K562 (cell line): ENCODE measurements around the gene NR6A1. TPM values are rescaled to one million over a fixed set of nuclear protein-coding genes. Genes with fewer than 3 reads are reported as not detected.

Experiments used
- ATAC-seq: fragments of 200-7000 bp; cut with Tn5 transposase; 3 replicates; pipeline ENCODE4 v1.9.1; 2020; ENCODE audit warnings: moderate library complexity
- BruUV-seq: library from RNA; stranded (reverse); fragments of 400-500 nt; replicated peaks from 2 replicates; lab custom pipeline; 2021; lab: Mats Ljungman, UMichigan
- CTCF ChIA-PET: fragments of 300-600 bp; formaldehyde crosslinking; extraction: SDS; loops from one replicate; lab custom pipeline; 2021; ENCODE audit warnings: low intra/inter-chr PET ratio; lab: Yijun Ruan, JAX
- POLR2A ChIA-PET: fragments of 300-600, 350-650 bp; sonication (Branson Sonifier 250); formaldehyde crosslinking; extraction: SDS; loops from one replicate; lab custom pipeline; 2021; ENCODE audit warnings: antibody characterized with exemption, inconsistent platforms; lab: Yijun Ruan, JAX
- DNase-seq, 4 experiments: peaks; one replicate each; pipeline versions ENCODE4 v3.0.0 to v3.0.0-alpha.2; 2011 to 2018; ENCODE audit warnings: low spot score in 3 of 4, mixed read lengths in 3 of 4; ENCODE audit errors: extremely low read depth in 1 of 4
- FAIRE-seq: peaks from 2 replicates; lab custom pipeline; 2011; peaks lifted over from hg19 to GRCh38; lab: Jason Lieb, UNC
- H2AFZ ChIP-seq: 2 replicates; pipeline ENCODE4 v1.6.0; 2011; ENCODE audit warnings: low read depth, low read length, control low read depth, inconsistent platforms
- H3K27ac ChIP-seq: fragments of 200-600 bp; 3 replicates; pipeline ENCODE4 v1.8.0; 2011; ENCODE audit warnings: low read depth, mild to moderate bottlenecking, control low read depth, inconsistent platforms, low read length, moderate library complexity, mixed read lengths; ENCODE audit errors: extremely low read depth
- H3K27me3 ChIP-seq, 2 experiments: fragments of 300-600 bp in 1 of 2; 2 replicates in 1 of 2; 3 replicates in 1 of 2; pipeline versions ENCODE4 v1.6.0 to v1.8.0; 2011; ENCODE audit warnings: inconsistent platforms in 2 of 2, low read length in 2 of 2, mild to moderate bottlenecking in 1 of 2, mixed read lengths in 1 of 2, moderate library complexity in 1 of 2; ENCODE audit not compliant: control insufficient read depth in 2 of 2, insufficient read depth in 2 of 2
- H3K36me3 ChIP-seq: fragments of 300-600 bp; 3 replicates; pipeline ENCODE4 v1.8.0; 2011; ENCODE audit warnings: mild to moderate bottlenecking, low read length, inconsistent platforms; ENCODE audit not compliant: control insufficient read depth, insufficient read depth
- H3K4me1 ChIP-seq, 2 experiments: fragments of 200-600 bp in 1 of 2; replicated peaks in 1 of 2; 2 replicates in 1 of 2; 3 replicates in 1 of 2; pipeline versions ENCODE4 v1.5.1 to v1.8.0; 2011; ENCODE audit warnings: inconsistent platforms in 2 of 2, low read length in 2 of 2, mild to moderate bottlenecking in 1 of 2, mixed read lengths in 1 of 2, moderate library complexity in 1 of 2; ENCODE audit not compliant: control insufficient read depth in 2 of 2, insufficient read depth in 2 of 2
- H3K4me2 ChIP-seq: 2 replicates; pipeline ENCODE4 v1.6.1; 2011; ENCODE audit warnings: low read length, control low read depth, inconsistent platforms, mixed read lengths; ENCODE audit not compliant: insufficient read depth
- H3K4me3 ChIP-seq: fragments of 200-600 bp; sonication (generic), shearing (Covaris generic); 2 replicates; pipeline ENCODE4 v1.5.1; 2016; ENCODE audit warnings: control low read depth, inconsistent platforms
- H3K79me2 ChIP-seq: fragments of 200-600 bp; 3 replicates; pipeline ENCODE4 v1.8.0; 2011; ENCODE audit warnings: low read length, inconsistent platforms; ENCODE audit not compliant: control insufficient read depth, insufficient read depth
- H3K9ac ChIP-seq, 2 experiments: 2 replicates each; pipeline versions ENCODE4 v1.6.0 to v1.6.1; 2011; ENCODE audit warnings: low read depth in 2 of 2, low read length in 2 of 2, control low read depth in 1 of 2, inconsistent platforms in 1 of 2, mild to moderate bottlenecking in 1 of 2, mixed read lengths in 1 of 2; ENCODE audit not compliant: insufficient read depth in 1 of 2
- H3K9me1 ChIP-seq: one replicate; pipeline ENCODE4 v1.6.0; 2011; ENCODE audit warnings: inconsistent platforms, mild to moderate bottlenecking, low read length, moderate library complexity; ENCODE audit not compliant: control insufficient read depth, insufficient read depth
- H3K9me3 ChIP-seq: replicated peaks from 2 replicates; pipeline ENCODE4 v1.5.1; 2011; ENCODE audit warnings: low read depth, low read length, inconsistent platforms; ENCODE audit not compliant: control insufficient read depth, insufficient read depth
- H4K20me1 ChIP-seq: replicated peaks from 2 replicates; pipeline ENCODE4 v1.6.1; 2011; ENCODE audit warnings: low read length, inconsistent platforms, mixed read lengths; ENCODE audit not compliant: control insufficient read depth, insufficient read depth
- NRF1 ChIP-seq, 2 experiments: fragments of 450-650 bp; IDR thresholded peaks in 1 of 2; conservative IDR thresholded peaks in 1 of 2; 2 replicates each; pipeline ENCODE4 v1.6.1; 2014; ENCODE audit warnings: mild to moderate bottlenecking in 2 of 2
- PHB ChIP-seq: fragments of 250-450 bp; sonication (Bioruptor Pico); IDR thresholded peaks from 2 replicates; pipeline ENCODE4 v1.5.0; 2021
- RBM15 ChIP-seq: fragments of 200-400 bp; formaldehyde crosslinking; IDR thresholded peaks from 2 replicates; pipeline ENCODE4 v1.6.1; 2018; ENCODE audit warnings: mild to moderate bottlenecking, low read length, moderate library complexity; ENCODE audit not compliant: insufficient read depth
- SREBF1 ChIP-seq: fragments of 150-350 bp; IDR thresholded peaks from 2 replicates; pipeline ENCODE4 v1.6.1; 2014; ENCODE audit warnings: antibody characterized with exemption, low read depth, low read length, borderline replicate concordance
- ZBTB12 ChIP-seq: fragments of 250-450 bp; sonication (Bioruptor Pico); IDR thresholded peaks from 2 replicates; pipeline ENCODE4 v1.4.0; 2020
- ZNF589 ChIP-seq: fragments of 200-800 bp; sonication (Bioruptor generic); IDR thresholded peaks from 2 replicates; pipeline ENCODE4 v1.6.1; 2016; ENCODE audit warnings: low read depth, missing genetic modification characterization, missing compliant biosample characterization
- WGBS: fragments of 100-300 bp; shearing (Covaris generic); methylation state at CpG from one replicate; pipeline ENCODE4 v1.1.6; 2016; ENCODE audit warnings: low coverage, mixed read lengths; ENCODE audit not compliant: insufficient coverage; ENCODE audit errors: missing lambda C conversion rate; 5-methylcytosine and 5-hydroxymethylcytosine counted together
- in situ Hi-C: fragments of 300-500 bp; cut with MboI; formaldehyde crosslinking; loops from 4 replicates; pipeline ENCODE4 v1.15.0; 2018; ENCODE audit warnings: inconsistent platforms, mixed read lengths
- intact Hi-C: fragments of 100-400 bp; cut with micrococcal nuclease; formaldehyde crosslinking; loops from 2 replicates; pipeline ENCODE4 v1.14.2; 2022
- polyA plus RNA-seq, 8 experiments: library from polyadenylated mRNA; depleted of rRNA in 4 of 8; stranded (reverse) in 5 of 8; unstranded in 3 of 8; fragments of >200 nt; fragmentation: Nextera tagmentation in 2 of 8; fragmentation: Illumina TruSeq in 1 of 8; extraction: Ambion mirVana in 2 of 8; extraction: Trizol in 1 of 8; gene quantifications; 2 replicates each; pipeline versions ENCODE4 v1.2.1 to v1.2.3, GENCODE V29; 2011 to 2014; ENCODE audit warnings: inconsistent platforms in 1 of 8, missing spikeins in 1 of 8
- total RNA-seq, 7 experiments: library from RNA; depleted of rRNA in 6 of 7; stranded (reverse); fragments of >200 nt in 6 of 7; fragmentation: Illumina TruSeq in 2 of 7; extraction: Trizol in 2 of 7; gene quantifications; 2 replicates each; pipeline versions ENCODE4 v1.2.1 to v1.2.3, GENCODE V29; 2011 to 2021; ENCODE audit warnings: low replicate concordance in 1 of 7
- TF ChIP-seq, protein P1 (sequence below): sonication (generic); formaldehyde crosslinking; IDR thresholded peaks from 2 replicates; pipeline ENCODE4 v1.8.0; 2023; ENCODE audit warnings: mild to moderate bottlenecking, missing genetic modification reagents
- TF ChIP-seq, protein P2 (sequence below): sonication (generic); formaldehyde crosslinking; IDR thresholded peaks from 2 replicates; pipeline ENCODE4 v1.8.0; 2022; ENCODE audit warnings: missing genetic modification reagents, mild to moderate bottlenecking, moderate library complexity, borderline replicate concordance
- TF ChIP-seq, protein P3 (sequence below): sonication (generic); formaldehyde crosslinking; IDR thresholded peaks from 2 replicates; pipeline ENCODE4 v1.8.0; 2022; ENCODE audit warnings: mild to moderate bottlenecking, missing genetic modification reagents

NR6A1 gene
- total and polyA plus RNA-seq, 9 of the 15 experiments (the other 6 are each of a cell fraction or from before 2014, with no cell fraction given), result 9.7 to 55.4 (median 28.3) TPM

DNA sequence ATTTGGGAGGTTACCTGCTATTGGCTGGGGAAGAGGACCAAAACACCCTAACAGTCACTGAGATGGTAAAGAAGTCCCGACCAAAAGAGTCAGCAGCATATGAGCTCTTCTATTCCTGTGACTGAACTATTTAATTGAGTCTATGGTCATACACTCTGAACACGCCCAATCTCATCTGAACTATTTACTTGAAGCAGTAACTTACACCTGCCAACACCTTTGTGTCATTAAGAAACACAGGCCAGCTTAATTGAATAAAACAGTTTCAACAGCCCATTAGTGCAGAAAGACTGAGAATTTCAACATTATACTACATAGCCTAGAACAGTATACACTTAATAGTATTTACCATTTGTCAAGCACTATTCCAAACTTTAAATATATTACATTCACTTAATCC is 47.8 kb downstream of the NR6A1 start:
- no peak overlapping the region for H3K4me2 ChIP-seq
- H3K27me3 ChIP-seq, result no peaks in the 10 kb centered on the region
- no peak overlapping the region for H3K4me3 ChIP-seq
- TF ChIP-seq RBM15 (no peak), SREBF1 (no peak), PHB (CRISPR knock-in tag) (no peak), ZNF589 (no peak), NRF1 (conservative IDR thresholded peaks at IDR 0.05 in 1 of 2, IDR thresholded peaks at IDR 0.05 in 1 of 2) (no peak), ZBTB12 (CRISPR knock-in tag) (no peak)
- TF ChIP-seq, protein P1, sequence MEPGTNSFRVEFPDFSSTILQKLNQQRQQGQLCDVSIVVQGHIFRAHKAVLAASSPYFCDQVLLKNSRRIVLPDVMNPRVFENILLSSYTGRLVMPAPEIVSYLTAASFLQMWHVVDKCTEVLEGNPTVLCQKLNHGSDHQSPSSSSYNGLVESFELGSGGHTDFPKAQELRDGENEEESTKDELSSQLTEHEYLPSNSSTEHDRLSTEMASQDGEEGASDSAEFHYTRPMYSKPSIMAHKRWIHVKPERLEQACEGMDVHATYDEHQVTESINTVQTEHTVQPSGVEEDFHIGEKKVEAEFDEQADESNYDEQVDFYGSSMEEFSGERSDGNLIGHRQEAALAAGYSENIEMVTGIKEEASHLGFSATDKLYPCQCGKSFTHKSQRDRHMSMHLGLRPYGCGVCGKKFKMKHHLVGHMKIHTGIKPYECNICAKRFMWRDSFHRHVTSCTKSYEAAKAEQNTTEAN (CRISPR knock-in tag), result no peak
- TF ChIP-seq, protein P2, sequence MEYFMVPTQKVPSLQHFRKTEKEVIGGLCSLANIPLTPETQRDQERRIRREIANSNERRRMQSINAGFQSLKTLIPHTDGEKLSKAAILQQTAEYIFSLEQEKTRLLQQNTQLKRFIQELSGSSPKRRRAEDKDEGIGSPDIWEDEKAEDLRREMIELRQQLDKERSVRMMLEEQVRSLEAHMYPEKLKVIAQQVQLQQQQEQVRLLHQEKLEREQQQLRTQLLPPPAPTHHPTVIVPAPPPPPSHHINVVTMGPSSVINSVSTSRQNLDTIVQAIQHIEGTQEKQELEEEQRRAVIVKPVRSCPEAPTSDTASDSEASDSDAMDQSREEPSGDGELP (CRISPR knock-in tag), result no peak
- TF ChIP-seq, protein P3, sequence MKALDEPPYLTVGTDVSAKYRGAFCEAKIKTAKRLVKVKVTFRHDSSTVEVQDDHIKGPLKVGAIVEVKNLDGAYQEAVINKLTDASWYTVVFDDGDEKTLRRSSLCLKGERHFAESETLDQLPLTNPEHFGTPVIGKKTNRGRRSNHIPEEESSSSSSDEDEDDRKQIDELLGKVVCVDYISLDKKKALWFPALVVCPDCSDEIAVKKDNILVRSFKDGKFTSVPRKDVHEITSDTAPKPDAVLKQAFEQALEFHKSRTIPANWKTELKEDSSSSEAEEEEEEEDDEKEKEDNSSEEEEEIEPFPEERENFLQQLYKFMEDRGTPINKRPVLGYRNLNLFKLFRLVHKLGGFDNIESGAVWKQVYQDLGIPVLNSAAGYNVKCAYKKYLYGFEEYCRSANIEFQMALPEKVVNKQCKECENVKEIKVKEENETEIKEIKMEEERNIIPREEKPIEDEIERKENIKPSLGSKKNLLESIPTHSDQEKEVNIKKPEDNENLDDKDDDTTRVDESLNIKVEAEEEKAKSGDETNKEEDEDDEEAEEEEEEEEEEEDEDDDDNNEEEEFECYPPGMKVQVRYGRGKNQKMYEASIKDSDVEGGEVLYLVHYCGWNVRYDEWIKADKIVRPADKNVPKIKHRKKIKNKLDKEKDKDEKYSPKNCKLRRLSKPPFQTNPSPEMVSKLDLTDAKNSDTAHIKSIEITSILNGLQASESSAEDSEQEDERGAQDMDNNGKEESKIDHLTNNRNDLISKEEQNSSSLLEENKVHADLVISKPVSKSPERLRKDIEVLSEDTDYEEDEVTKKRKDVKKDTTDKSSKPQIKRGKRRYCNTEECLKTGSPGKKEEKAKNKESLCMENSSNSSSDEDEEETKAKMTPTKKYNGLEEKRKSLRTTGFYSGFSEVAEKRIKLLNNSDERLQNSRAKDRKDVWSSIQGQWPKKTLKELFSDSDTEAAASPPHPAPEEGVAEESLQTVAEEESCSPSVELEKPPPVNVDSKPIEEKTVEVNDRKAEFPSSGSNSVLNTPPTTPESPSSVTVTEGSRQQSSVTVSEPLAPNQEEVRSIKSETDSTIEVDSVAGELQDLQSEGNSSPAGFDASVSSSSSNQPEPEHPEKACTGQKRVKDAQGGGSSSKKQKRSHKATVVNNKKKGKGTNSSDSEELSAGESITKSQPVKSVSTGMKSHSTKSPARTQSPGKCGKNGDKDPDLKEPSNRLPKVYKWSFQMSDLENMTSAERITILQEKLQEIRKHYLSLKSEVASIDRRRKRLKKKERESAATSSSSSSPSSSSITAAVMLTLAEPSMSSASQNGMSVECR (CRISPR knock-in tag), result no peak
- TF ChIP-seq, all 486 proteins: peak for 0
- ChIA-PET CTCF (no interaction called here), POLR2A (interaction anchor here (0.6 to 1.4 kb wide), 2 partner anchors 11 to 138 kb away, joined by 4 read pairs; no protein-coding TSS in a partner anchor)
- Histone ChIP-seq H3K9me3 (no peaks in the 10 kb centered on the region), H2AFZ (no peak overlapping the region), H3K4me1 (peaks cover 0 to 26% of the 10 kb centered on the region in 2 experiments; a peak in 3 of 5 replicates), H3K79me2 (peaks cover 7% of the 10 kb centered on the region; the same call in 2 of the 3 replicates), H3K9me1 (no peaks in the 10 kb centered on the region), H3K36me3 (peaks cover 37% of the 10 kb centered on the region; the same call in 2 of the 3 replicates), H4K20me1 (no peaks in the 10 kb centered on the region), H3K9ac (no peak overlapping the region), H3K27ac (no peak overlapping the region)
- intact Hi-C loops (no loop called here), in situ Hi-C loops (loop anchor here (25.0 kb wide), 1 partner anchor 311 kb away; the partner anchor contains the start of gene PSMB7)
- no TSS peak for BruUV-seq
- FAIRE-seq (no peak), DNase-seq (no peak), ATAC-seq (no peak)
- 80% methylated on average over 2 of the region's 2 CpGs for WGBS
